Parathyroid adenoma (tissue), 2 donors: ENCODE measurements around the gene LPP.

Experiments used
- H2AFZ ChIP-seq: fragments of 300-600 bp; sonication (generic); one replicate; pipeline ENCODE4 v1.7.0; 2017; ENCODE audit warnings: antibody characterized with exemption, mild to moderate bottlenecking
- H3K27ac ChIP-seq: fragments of 300-600 bp; sonication (generic); one replicate; pipeline ENCODE4 v1.7.0; 2017
- H3K27me3 ChIP-seq: fragments of 300-600 bp; sonication (generic); one replicate; pipeline ENCODE4 v1.7.0; 2017; ENCODE audit warnings: low read length; ENCODE audit not compliant: control insufficient read depth, insufficient read depth
- H3K36me3 ChIP-seq: fragments of 300-600 bp; sonication (generic); one replicate; pipeline ENCODE4 v1.7.0; 2017; ENCODE audit warnings: low read length; ENCODE audit not compliant: control insufficient read depth, insufficient read depth
- H3K4me1 ChIP-seq: fragments of 300-600 bp; sonication (generic); one replicate; pipeline ENCODE4 v1.7.0; 2017; ENCODE audit warnings: control low read depth
- H3K4me2 ChIP-seq: fragments of 300-600 bp; sonication (generic); one replicate; pipeline ENCODE4 v1.7.0; 2017; ENCODE audit warnings: low read length
- H3K4me3 ChIP-seq: fragments of 300-600 bp; sonication (generic); one replicate; pipeline ENCODE4 v1.7.0; 2017; ENCODE audit warnings: low read depth, low read length
- H3K79me2 ChIP-seq: fragments of 300-600 bp; sonication (generic); one replicate; pipeline ENCODE4 v1.7.0; 2017; ENCODE audit warnings: control low read depth
- H3K9ac ChIP-seq: fragments of 300-600 bp; sonication (generic); one replicate; pipeline ENCODE4 v1.7.0; 2017; ENCODE audit warnings: mild to moderate bottlenecking
- H3K9me3 ChIP-seq: fragments of 300-600 bp; sonication (generic); one replicate; pipeline ENCODE4 v1.7.0; 2017; ENCODE audit warnings: low read length; ENCODE audit not compliant: control insufficient read depth
- CTCF ChIP-seq: fragments of 300-600 bp; sonication (generic); IDR thresholded peaks from one replicate; pipeline ENCODE4 v1.7.0; 2017; ENCODE audit warnings: antibody characterized with exemption, mild to moderate bottlenecking
- donor health status: primary hyperparathyroidism.

LPP gene

GRCh38 chr3:188220988-188221818, 67.2 kb downstream of the LPP start:
- Histone ChIP-seq H3K27me3 (no peaks in the 10 kb centered on the region), H3K4me1 (peaks cover 7% of the 10 kb centered on the region), H3K9ac (no peak overlapping the region), H3K4me3 (no peak overlapping the region), H3K9me3 (no peaks in the 10 kb centered on the region), H3K4me2 (no peak overlapping the region), H2AFZ (no peak overlapping the region), H3K79me2 (peaks cover 8% of the 10 kb centered on the region), H3K27ac (no peak overlapping the region), H3K36me3 (no peaks in the 10 kb centered on the region)
- no peak for TF ChIP-seq CTCF

- Histone ChIP-seq H3K9me3 (no peaks in the 10 kb centered on the region), H3K27ac (no peak overlapping the region), H3K27me3 (no peaks in the 10 kb centered on the region), H3K4me1 (no peaks in the 10 kb centered on the region), H3K36me3 (no peaks in the 10 kb centered on the region), H3K4me3 (no peak overlapping the region), H3K79me2 (peaks cover 6% of the 10 kb centered on the region), H2AFZ (no peak overlapping the region), H3K4me2 (no peak overlapping the region), H3K9ac (no peak overlapping the region)
- TF ChIP-seq CTCF = no peak
Observed at GRCh38 chr3:188223936-188224335, 70.0 kb downstream of the LPP start.

GRCh38 chr3:188227442-188227841, 73.5 kb downstream of the LPP start:
- H3K4me3 ChIP-seq = no peak overlapping the region
- H3K36me3 ChIP-seq = no peaks in the 10 kb centered on the region

GRCh38 chr3:188229177-188229576, 75.2 kb downstream of the LPP start:
- Histone ChIP-seq H3K9me3 (no peaks in the 10 kb centered on the region), H3K27ac (no peak overlapping the region), H2AFZ (no peak overlapping the region), H3K4me3 (no peak overlapping the region), H3K9ac (no peak overlapping the region), H3K4me1 (no peaks in the 10 kb centered on the region), H3K27me3 (no peaks in the 10 kb centered on the region), H3K79me2 (peaks cover 13% of the 10 kb centered on the region), H3K36me3 (no peaks in the 10 kb centered on the region), H3K4me2 (no peak overlapping the region)
- no peak for TF ChIP-seq CTCF

More at GRCh38 chr3:188227442-188227841, 73.5 kb downstream of the LPP start:
- Histone ChIP-seq H3K27ac (no peak overlapping the region), H3K4me1 (no peaks in the 10 kb centered on the region), H3K27me3 (no peaks in the 10 kb centered on the region), H3K9me3 (no peaks in the 10 kb centered on the region), H3K79me2 (peaks cover 10% of the 10 kb centered on the region), H3K9ac (no peak overlapping the region), H2AFZ (no peak overlapping the region), H3K4me2 (no peak overlapping the region)
- no peak for TF ChIP-seq CTCF

GRCh38 chr3:188229726-188230125, 75.8 kb downstream of the LPP start:
- TF ChIP-seq CTCF = no peak
- Histone ChIP-seq H3K27ac (no peak overlapping the region), H3K4me2 (no peak overlapping the region), H3K27me3 (no peaks in the 10 kb centered on the region), H3K9ac (no peak overlapping the region), H3K36me3 (no peaks in the 10 kb centered on the region), H3K9me3 (no peaks in the 10 kb centered on the region), H2AFZ (no peak overlapping the region), H3K4me3 (no peak overlapping the region), H3K79me2 (peaks cover 13% of the 10 kb centered on the region), H3K4me1 (no peaks in the 10 kb centered on the region)
